GM19372 (cell line): Measurements from ENCODE around the gene CDH13.

ENCODE experiments used
- ATAC-seq: cut with Tn5 transposase; IDR thresholded peaks from one replicate; pipeline ENCODE4 v1.9.1; 2021; ENCODE audit warnings: mild to moderate bottlenecking, low read depth, moderate library complexity; ENCODE audit not compliant: unreplicated experiment

CDH13 gene

DNA sequence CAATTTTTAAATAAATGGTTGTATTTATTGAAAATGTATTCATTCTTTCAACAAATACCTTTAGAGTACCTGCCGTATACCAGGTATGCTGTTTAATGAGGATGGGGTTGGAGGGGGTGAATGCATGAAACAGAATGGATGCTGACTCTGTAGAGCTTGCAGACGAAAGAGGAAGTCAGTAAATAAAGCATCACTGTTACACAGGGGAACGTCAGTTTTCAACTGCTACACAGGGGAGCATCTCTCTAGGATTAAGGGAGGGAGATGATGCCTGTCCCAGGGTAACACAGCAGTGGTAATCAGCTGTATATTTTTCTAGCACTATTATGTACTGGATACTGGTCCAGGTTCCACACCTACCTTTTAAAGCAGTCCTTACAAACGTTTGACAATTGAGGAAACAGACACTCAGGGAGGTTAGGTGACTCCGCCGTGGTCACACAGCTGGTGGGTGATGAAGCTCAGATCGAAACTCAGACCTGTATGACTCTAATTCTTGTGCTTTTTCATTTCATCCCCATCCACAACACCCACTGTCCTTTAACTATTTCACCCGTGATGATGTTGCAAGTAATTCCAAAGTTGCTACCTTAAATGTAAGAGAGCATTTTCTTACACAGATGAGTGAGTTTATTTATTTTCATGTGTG, 728.9 kb downstream of the CDH13 start:
- no peak for ATAC-seq

DNA sequence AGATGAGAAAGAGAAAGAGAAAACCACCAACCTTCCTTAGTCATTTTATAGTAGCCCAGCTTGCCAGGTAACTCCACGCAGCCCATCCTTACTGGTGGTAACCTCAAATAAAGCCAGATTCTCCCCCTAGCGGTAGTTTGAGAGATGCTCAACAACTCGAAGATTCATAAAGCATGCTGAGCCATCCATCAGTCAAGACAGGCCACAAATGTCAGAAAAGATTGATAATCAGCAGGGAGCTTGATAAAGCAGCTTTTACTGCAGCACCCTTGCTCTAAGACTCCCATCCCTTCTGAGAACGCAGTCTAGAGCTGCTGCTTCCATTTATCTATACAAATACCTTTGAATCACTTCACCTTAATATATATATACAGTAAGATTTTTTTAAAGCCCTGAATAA, 729.5 kb downstream of the CDH13 start:
- no peak for ATAC-seq

DNA sequence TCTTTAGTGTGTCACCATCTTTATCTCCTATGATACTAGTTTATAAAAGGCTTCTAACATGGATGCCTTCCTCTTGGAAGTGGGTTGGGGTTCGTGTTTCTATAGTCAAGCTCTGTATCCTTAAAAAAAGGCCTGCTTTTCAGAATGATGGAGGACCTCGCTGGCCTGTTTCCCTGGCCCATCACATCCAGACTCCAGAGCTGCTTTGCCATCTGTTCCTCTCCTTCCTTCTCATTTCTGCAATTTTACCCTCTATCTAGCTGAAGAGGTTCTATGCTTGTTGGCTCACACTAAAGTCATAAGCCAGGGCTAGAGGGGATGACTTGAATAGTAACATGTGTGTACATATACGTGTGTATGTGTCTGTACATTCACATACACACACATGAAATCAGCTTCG, 730.2 kb downstream of the CDH13 start:
- no peak for ATAC-seq

DNA sequence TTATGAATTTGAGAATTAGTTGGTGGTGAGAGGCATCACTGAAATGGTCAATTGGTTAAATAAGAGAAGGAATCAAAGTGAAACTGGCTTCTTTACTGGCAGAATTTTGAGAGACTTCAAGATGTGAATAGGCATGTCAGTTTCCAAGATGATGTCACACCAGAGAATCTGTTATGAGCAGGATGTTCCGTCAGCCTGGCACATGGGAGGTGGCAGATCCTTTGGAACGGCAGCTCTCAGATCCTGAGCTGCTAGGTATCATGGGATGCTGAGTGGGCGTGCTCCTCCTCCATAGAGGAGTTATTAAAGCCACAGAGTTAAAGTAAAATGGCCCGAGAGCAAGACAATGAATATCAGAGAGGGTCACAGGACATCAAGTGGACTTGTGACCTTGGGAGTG, 736.8 kb downstream of the CDH13 start:
- no peak for ATAC-seq

DNA sequence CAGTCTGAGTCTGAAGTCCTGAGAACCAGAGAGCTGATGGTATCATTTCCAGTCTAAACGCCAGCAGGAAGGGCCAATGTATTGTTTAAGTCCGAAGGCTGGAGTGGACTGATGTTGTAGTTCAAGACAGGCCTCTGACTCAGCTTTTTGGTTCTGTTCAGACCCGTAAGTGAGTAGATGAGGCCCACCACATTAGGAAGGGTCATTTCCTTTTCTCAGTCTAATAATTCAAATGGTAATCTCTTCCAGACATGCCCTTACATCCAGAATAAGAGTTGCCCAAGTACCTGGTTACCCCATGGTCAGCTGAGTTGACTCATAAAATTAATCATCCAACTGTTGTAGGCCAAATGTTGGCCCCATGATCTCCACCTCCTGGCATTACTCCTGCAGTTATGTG, 738.4 kb downstream of the CDH13 start:
- ATAC-seq, result no peak

DNA sequence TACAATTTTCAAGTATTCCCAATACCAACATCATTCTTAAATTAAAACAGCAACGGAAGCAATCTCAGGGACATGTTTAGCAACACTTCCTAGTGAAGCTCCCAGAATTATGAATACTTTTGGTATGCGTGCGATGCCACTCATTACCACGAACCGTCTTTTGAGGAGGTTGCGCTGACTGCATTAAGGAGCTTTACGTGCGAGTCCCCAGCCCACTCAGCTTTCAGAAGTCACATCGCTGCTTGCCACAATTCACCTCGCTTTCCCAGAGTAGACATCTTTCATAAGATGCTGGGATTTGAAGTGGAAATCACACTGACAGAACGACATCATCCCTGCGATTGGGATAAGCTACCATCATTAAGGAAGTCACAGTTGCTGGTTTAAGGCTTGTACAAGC, 739.5 kb downstream of the CDH13 start:
- no peak for ATAC-seq

DNA sequence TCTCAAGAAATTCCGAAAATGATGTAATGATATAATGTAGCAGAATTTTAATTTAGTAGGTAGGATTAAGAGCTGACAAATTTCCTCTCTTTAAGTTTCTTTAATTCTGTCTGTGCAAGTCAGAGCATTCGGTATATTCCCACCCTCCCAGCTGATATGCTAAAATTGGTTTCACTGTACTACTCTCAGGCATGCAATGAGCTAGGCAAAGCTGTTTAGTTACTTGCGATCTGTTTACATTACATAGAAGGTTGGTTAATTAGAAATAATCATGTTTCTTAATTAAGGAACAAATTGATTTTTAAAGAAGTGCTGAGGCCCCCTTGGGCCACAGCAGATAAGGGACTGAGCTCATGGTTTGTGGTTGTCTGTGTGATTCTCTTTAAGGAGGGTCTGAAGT, 748.2 kb downstream of the CDH13 start:
- ATAC-seq, result no peak

DNA sequence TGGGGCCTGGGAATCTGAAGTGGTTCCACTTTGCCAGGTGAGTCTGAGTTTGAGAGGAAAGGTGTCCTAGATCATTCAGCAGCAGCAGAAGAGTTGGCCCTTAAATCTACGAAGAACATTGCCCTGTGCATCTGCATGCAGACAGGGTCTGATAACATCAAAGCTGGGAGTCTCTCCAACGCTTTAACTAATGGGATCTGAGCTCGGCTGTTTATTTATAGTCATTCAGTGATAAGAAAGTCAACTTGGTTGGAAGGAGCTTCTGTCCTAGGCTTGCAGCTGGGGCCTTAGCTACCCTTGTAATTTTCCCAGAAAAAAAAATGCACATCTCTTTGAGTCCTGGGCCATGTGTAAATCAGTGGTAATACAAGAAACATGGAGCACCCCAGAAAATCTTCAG, 763.0 kb downstream of the CDH13 start:
- no peak for ATAC-seq

DNA sequence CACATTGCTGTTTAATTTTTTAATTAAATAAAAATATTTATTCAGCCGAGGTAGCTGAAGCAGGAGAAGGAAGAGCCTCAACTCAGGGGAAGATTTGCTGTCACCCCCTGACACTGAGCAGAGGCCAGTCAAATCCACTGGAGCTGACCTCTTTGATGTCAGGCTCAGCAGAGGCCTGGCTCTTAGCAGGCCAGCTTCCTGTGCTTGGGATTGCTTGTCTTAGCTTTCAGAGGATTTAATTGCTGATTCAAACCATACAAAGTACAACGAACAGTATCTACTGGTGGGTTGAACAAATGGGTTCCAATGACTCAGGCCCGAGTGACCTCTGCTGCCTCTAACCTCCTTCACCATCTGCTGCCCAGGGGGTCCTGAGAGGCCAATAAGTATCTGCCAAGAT, 764.0 kb downstream of the CDH13 start:
- no peak for ATAC-seq

DNA sequence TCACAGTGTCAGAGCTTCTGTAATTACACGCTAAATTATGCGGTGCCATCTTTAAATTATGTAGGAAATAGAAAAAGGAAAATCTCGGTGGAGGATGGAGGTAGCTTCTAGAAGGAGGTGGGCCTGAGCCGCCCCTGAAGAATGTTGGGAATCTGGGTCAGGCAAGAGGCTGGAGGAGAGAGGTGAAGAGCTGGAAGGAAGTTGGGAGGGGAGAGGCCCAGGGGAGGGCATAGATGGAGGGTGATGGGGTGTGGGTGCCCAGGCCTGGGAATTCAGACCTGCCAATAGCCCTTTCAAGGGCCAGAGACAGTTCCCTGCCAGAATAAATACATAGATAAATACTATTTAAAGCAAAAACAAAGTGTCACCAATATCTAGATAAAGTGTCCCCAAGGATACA, 766.0 kb downstream of the CDH13 start:
- ATAC-seq, result no peak

DNA sequence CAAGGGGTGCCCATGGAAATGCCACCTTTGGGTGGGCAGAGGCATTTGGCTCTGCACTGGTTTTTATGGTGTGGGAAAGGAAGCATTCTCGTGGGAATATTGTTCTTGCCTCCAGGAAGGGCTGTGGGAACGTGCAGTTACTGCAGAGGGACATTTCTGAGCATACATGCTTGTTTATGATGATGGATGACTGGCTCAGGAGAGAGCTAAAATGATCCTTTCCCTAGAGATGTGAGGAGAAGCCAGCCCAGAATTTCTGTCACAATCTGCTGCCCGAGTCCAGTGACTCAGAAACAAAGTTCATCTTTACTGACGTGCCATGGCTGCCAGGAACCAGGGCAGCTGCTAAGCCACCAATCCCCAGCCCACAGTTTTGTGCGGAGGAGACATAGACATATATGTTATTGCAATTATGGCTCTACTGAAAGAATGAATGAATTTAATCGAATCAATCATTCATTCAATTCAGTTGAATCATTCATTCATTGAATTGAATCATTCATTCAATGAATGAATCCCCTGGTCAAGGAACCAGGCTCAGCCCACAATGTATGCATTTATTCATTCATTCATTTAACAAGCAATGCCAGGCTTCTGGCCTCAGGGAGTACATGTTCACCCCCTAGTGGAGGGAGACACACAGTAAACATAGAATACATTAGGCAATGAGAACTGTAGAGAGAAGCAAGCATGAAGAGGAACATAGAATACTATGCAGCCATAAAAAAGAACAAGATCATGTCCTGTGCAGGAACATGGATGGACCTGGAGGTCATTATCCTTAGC, 766.6 kb downstream of the CDH13 start:
- ATAC-seq, result no peak

DNA sequence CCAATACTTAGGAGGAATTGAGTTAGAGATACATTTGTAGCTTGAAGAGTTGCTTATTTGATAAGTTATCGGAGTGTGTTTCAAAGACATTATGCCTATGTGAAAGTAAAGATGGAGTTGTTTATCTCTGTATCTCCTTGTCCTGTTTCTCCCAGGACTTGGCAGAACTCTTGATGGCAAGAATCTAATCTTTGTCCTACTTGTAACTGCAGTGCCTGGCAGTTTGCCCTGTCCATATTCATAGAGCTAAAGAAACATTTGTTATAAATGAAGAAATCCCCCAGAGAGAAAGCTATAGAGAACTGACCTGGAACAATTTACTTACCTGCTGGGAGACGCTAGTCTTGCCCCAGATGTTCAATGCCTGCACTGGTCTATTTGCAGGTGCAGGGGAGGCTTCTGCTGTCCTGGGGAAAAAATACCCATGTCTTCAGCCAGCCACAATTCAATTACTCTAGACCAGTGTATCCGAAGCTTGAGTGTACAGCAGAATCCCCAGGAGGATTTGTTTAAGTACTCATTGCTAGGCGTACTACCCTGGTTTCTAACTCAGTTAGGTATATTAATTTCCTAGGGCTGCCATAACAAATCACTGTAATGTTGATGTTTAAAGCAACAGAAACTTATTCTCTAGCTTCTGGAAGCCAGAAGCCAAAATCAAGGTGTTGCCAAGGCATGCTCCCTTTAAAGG, 771.0 kb downstream of the CDH13 start:
- no peak for ATAC-seq

DNA sequence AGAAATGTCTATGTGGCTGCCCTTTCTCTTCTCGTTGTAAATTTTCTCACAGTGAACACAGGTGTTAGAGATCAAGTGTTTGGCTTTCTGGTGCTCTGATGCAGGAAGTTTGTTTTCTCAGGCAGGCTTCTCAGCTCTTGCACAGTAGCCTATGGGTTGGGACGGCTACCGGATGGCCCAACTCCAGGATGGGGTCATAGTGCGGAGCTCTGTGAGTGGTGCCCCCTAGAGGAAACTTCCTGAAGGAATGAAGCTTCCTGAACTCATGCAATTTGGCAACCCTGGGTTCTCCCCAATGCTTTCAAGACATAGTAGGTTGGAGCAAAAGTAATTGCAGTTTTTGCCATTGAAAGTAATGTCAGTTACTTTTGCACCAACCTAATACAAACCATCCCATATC, 773.5 kb downstream of the CDH13 start:
- ATAC-seq, result no peak

DNA sequence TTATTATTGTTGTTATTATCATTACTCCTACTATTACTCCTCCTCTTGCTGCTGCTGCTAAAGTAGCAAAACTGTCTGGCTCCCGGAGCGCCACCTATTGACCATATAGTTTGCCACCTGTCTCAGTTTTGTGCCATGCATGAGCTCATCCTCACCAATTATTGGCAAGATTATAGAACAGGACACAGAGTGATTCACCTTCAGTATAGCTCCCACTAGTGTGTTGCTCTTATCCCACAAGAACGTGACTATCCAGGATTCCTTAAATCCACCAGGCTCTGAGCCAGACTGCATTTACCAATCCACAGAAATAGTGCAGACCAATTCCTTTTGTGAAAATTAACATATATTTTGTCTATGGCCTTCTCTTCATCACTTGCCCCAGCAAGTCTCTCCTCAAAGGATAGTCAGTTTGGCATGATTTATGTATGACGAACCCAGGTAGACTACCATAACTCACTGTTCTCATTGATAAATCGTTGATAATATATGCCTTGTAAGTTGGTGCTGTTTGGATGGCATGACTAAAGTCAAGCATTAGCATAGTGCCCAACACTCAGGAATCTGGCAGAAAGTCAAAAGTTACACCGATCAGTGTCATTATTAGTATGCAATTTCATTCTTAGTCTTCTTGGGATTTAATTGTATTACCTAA, 775.5 kb downstream of the CDH13 start:
- no peak for ATAC-seq

DNA sequence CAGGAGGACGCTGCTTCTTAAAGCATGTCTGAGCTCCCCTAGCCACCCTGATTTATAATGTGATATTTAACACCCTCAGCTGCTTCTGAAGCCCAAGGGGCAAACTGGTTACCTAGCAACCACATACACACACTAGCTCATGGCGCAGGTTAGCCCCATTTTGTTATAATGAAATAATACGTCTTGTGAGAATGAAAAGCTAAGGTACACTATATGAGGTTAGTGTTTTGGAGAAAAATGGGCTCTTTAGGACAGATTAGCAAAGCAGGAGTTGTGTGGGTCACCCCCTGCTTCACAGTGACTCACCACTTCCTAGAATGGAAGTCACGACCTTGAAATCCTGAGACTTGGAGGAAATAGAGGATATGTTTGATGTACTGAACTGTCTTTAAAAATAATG, 776.2 kb downstream of the CDH13 start:
- no peak for ATAC-seq

DNA sequence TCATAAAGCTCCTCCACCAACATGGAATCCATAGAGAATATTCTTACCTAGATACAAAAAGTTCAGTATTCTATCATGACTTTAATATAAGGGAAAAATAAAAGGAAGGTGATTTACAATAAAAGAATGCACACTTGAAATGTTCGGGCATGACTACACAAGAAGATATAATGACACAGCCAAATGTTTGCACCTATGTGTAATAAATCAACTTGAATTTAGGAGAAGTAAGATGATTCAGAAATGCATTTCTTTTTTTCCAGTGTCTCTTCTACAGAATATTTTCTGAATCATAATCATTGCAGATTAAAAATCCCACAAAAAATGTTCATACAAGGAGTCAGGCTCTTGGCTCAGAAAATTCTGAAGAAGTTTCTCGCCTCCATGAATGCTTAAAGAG, 777.0 kb downstream of the CDH13 start:
- no peak for ATAC-seq

DNA sequence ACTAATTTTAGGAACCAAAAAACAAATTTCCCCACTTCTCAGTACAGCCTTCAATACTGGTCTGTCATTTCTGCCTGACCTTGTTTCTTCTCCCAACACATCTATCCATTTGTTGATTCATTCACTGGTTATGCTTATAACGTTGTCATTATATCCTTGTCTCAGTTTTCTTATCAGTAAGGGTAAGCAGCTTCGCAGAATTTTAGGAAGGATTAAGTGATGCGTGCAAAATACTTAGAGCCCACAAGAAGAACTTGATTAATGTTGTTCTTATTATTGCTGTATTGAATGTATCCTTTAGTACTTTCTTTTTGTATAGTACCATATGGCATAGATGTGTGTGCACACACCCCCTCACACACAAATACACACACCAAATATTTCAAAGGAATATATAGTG, 777.5 kb downstream of the CDH13 start:
- ATAC-seq, result no peak

DNA sequence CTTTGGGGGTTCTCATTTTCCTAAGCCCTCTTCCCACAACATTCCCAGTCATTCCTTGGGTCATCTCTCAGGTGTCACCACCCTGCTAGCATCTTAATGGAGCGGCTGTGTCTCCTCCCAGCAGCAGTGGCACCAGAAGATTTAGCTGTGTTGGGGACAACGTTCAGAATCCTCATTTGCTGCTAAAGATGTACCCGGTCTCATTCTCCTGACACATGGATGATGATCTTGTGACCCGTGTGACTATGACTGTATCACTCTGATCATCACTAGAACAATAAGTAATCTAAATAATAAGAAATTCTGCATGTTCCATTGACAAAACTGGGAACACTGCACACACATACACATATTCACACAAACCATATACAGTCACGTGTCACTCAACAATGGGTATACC, 781.2 kb downstream of the CDH13 start:
- no peak for ATAC-seq

DNA sequence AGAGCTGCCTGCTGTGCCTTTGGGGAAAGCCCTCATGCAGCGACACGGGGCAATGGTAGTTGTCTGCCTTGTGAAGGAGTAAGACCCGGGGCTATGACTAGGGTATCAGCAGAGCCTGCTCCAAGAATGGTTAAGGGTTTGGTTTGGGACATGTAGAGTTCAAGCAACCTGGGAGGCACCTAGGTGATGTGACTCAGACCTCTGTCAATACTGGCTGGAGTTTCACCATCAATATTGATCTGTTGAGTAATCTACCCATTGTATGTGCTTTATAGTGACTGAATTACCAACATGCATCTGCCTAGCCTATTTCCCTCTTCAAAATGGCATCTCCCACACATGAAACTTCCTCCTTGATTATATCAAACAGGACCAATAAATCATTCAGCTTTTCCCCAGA, 782.6 kb downstream of the CDH13 start:
- ATAC-seq, result no peak

DNA sequence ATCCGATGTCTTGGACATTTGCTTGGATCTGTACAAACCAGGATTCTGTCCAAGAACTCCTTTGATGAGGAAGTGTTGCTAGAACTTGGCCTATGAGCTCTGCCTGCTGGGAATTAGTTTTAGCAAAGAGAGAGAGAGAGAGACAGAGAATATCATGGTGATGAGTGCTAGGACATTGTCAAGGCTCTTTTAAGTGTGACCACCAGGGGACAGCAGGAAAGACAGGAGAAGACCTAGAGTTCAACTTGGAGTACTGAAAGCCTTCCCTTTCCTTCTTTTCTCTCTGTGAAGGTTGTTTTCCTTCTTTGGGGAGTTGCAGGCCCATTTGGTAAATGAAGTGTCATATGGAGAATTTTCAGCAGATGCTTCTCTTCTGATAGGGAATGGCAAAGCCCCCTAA, 791.8 kb downstream of the CDH13 start:
- no peak for ATAC-seq

DNA sequence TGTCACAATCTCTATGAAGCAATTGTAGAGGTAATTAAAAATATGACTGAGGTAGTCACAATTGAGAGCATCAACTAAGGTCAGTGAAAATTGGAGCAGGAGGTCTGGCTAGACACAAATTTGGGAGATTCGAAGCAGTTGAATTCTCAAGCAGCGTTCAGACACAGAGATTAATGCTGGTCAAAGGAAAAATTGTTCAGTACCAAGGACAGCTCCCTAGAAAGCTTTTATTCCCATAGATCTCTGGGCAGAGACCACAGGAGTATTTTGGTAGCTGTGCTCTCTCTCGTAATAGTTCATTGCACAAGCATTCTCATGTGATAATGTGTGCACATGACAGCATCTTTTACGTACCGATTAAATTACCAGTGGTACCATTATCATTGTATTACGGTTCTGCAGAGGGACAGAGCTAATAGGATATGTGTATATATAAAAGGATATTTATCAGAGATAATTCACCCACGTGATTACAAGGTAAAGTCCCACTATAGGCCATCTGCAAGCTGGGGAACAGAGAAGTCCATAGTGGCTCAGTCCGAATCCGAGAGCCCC, 793.5 kb downstream of the CDH13 start:
- no peak for ATAC-seq
